HEK293 (cell line): ENCODE data around the gene LYL1.

Experiments used
- CTCF ChIA-PET: fragments of 350-600 bp; formaldehyde crosslinking; extraction: SDS; loops from one replicate; lab custom pipeline; 2021; ENCODE audit warnings: antibody characterized with exemption; lab: Yijun Ruan, JAX
- POLR2A ChIA-PET: fragments of 300-600 bp; formaldehyde crosslinking; extraction: SDS; loops from one replicate; lab custom pipeline; 2020; ENCODE audit warnings: antibody characterized with exemption, inconsistent platforms; lab: Yijun Ruan, JAX
- H3K27ac ChIP-seq: fragments of 200-500 bp; sonication (Bioruptor generic); 2 replicates; pipeline ENCODE4 v1.5.1; 2014; ENCODE audit warnings: low read depth, low read length, control low read depth, inconsistent platforms; ENCODE audit errors: extremely low read depth
- H3K36me3 ChIP-seq, 2 experiments: fragments of 200-500 bp in 1 of 2; sonication (Bioruptor generic) in 1 of 2; 1 replicate in 1 of 2; 2 replicates in 1 of 2; pipeline ENCODE4 v1.5.1; 2014 to 2017; ENCODE audit warnings: inconsistent platforms in 2 of 2, low read length in 2 of 2; ENCODE audit not compliant: control insufficient read depth in 2 of 2, insufficient read depth in 1 of 2
- H3K4me1 ChIP-seq: fragments of 200-500 bp; sonication (Bioruptor generic); 2 replicates; pipeline ENCODE4 v1.5.1; 2014; ENCODE audit warnings: mild to moderate bottlenecking, low read length, inconsistent platforms; ENCODE audit not compliant: control insufficient read depth, insufficient read depth
- H3K4me3 ChIP-seq: 2 replicates; pipeline ENCODE4 v1.5.1; 2011; ENCODE audit warnings: low read depth, mild to moderate bottlenecking, control low read depth, low read length, moderate library complexity
- H3K9me3 ChIP-seq: fragments of 200-500 bp; sonication (Bioruptor generic); 2 replicates; pipeline ENCODE4 v1.5.1; 2014; ENCODE audit warnings: low read depth, low read length, inconsistent platforms; ENCODE audit not compliant: control insufficient read depth, insufficient read depth
- GLI4 ChIP-seq: fragments of 450-650 bp; formaldehyde crosslinking; IDR thresholded peaks from 2 replicates; pipeline ENCODE4 v1.5.1; 2016; ENCODE audit warnings: missing biosample characterization, missing genetic modification characterization
- KLF1 ChIP-seq: fragments of 450-650 bp; formaldehyde crosslinking; IDR thresholded peaks from 2 replicates; pipeline ENCODE4 v1.5.1; 2016; ENCODE audit warnings: missing biosample characterization, missing genetic modification characterization
- KLF17 ChIP-seq: fragments of 450-650 bp; formaldehyde crosslinking; IDR thresholded peaks from 2 replicates; pipeline ENCODE4 v1.5.1; 2016; ENCODE audit warnings: missing biosample characterization, missing genetic modification characterization
- MEIS1 ChIP-seq: sonication (generic); formaldehyde crosslinking; IDR thresholded peaks from 2 replicates; pipeline ENCODE4 v1.8.1; 2022; ENCODE audit warnings: missing genetic modification reagents, mild to moderate bottlenecking, borderline replicate concordance
- OSR2 ChIP-seq: fragments of 450-650 bp; formaldehyde crosslinking; IDR thresholded peaks from 2 replicates; pipeline ENCODE4 v1.5.1; 2016; ENCODE audit warnings: missing biosample characterization, missing genetic modification characterization
- SALL2 ChIP-seq: fragments of 450-650 bp; formaldehyde crosslinking; IDR thresholded peaks from 2 replicates; pipeline ENCODE4 v1.5.0; 2017; ENCODE audit warnings: missing biosample characterization, mild to moderate bottlenecking, missing genetic modification characterization, borderline replicate concordance
- TCF7L2 ChIP-seq: IDR thresholded peaks from 2 replicates; pipeline ENCODE4 v1.6.1; 2011; ENCODE audit warnings: low read depth, mild to moderate bottlenecking, inconsistent platforms, low read length, moderate library complexity, borderline replicate concordance
- ZBTB10 ChIP-seq: fragments of 450-650 bp; formaldehyde crosslinking; IDR thresholded peaks from 2 replicates; pipeline ENCODE4 v1.5.1; 2016; ENCODE audit warnings: missing biosample characterization, missing genetic modification characterization
- ZBTB8A ChIP-seq: fragments of 450-650 bp; formaldehyde crosslinking; IDR thresholded peaks from 2 replicates; pipeline ENCODE4 v1.5.1; 2016; ENCODE audit warnings: missing biosample characterization, missing genetic modification characterization
- ZIC2 ChIP-seq: fragments of 450-650 bp; formaldehyde crosslinking; IDR thresholded peaks from 2 replicates; pipeline ENCODE4 v1.5.1; 2016; ENCODE audit warnings: missing biosample characterization, missing genetic modification characterization
- ZNF155 ChIP-seq: fragments of 450-650 bp; formaldehyde crosslinking; IDR thresholded peaks from 2 replicates; pipeline ENCODE4 v1.5.1; 2016; ENCODE audit warnings: missing biosample characterization, missing genetic modification characterization
- ZNF221 ChIP-seq: fragments of 450-650 bp; formaldehyde crosslinking; IDR thresholded peaks from 2 replicates; pipeline ENCODE4 v1.5.1; 2017; ENCODE audit warnings: missing biosample characterization, missing genetic modification characterization, borderline replicate concordance
- ZNF223 ChIP-seq: fragments of 450-650 bp; formaldehyde crosslinking; IDR thresholded peaks from 2 replicates; pipeline ENCODE4 v1.5.1; 2016; ENCODE audit warnings: missing biosample characterization, missing genetic modification characterization
- ZNF416 ChIP-seq: fragments of 450-650 bp; formaldehyde crosslinking; IDR thresholded peaks from 2 replicates; pipeline ENCODE4 v1.5.1; 2016; ENCODE audit warnings: missing biosample characterization, missing genetic modification characterization
- ZNF549 ChIP-seq: fragments of 450-650 bp; IDR thresholded peaks from 2 replicates; pipeline ENCODE4 v1.5.1; 2018; ENCODE audit warnings: missing biosample characterization, missing genetic modification characterization, mild to moderate bottlenecking, inconsistent platforms, moderate library complexity
- ZNF585B ChIP-seq: fragments of 450-650 bp; formaldehyde crosslinking; IDR thresholded peaks from 2 replicates; pipeline ENCODE4 v1.5.1; 2016; ENCODE audit warnings: missing biosample characterization, missing genetic modification characterization
- ZNF600 ChIP-seq: fragments of 450-650 bp; formaldehyde crosslinking; IDR thresholded peaks from 2 replicates; pipeline ENCODE4 v1.5.1; 2016; ENCODE audit warnings: missing biosample characterization, missing genetic modification characterization
- ZNF624 ChIP-seq: fragments of 450-650 bp; formaldehyde crosslinking; IDR thresholded peaks from 2 replicates; pipeline ENCODE4 v1.5.1; 2017; ENCODE audit warnings: missing biosample characterization, missing genetic modification characterization
- ZNF654 ChIP-seq: fragments of 450-650 bp; formaldehyde crosslinking; IDR thresholded peaks from 2 replicates; pipeline ENCODE4 v1.5.1; 2016; ENCODE audit warnings: low read depth, missing biosample characterization, missing genetic modification characterization
- ZNF658 ChIP-seq: fragments of 450-650 bp; formaldehyde crosslinking; IDR thresholded peaks from 2 replicates; pipeline ENCODE4; 2016; ENCODE audit warnings: missing biosample characterization, missing genetic modification characterization
- ZNF660 ChIP-seq: fragments of 450-650 bp; IDR thresholded peaks from 2 replicates; pipeline ENCODE4 v1.5.1; 2018; ENCODE audit warnings: missing biosample characterization, mild to moderate bottlenecking, missing genetic modification characterization
- ZNF677 ChIP-seq: fragments of 450-650 bp; IDR thresholded peaks from 2 replicates; pipeline ENCODE4 v1.5.0; 2018; ENCODE audit warnings: missing biosample characterization, mild to moderate bottlenecking, missing genetic modification characterization, moderate library complexity
- ZNF777 ChIP-seq: fragments of 450-650 bp; formaldehyde crosslinking; IDR thresholded peaks from 2 replicates; pipeline ENCODE4 v1.5.1; 2017; ENCODE audit warnings: missing biosample characterization, missing genetic modification characterization, borderline replicate concordance
- ZNF785 ChIP-seq: fragments of 450-650 bp; formaldehyde crosslinking; IDR thresholded peaks from 2 replicates; pipeline ENCODE4 v1.5.1; 2016; ENCODE audit warnings: missing biosample characterization, missing genetic modification characterization
- ZNF830 ChIP-seq: fragments of 450-650 bp; IDR thresholded peaks from 2 replicates; pipeline ENCODE4 v1.5.0; 2018; ENCODE audit warnings: missing biosample characterization, missing genetic modification characterization, low read depth, mild to moderate bottlenecking, moderate library complexity
- ZNF843 ChIP-seq: fragments of 450-650 bp; formaldehyde crosslinking; IDR thresholded peaks from 2 replicates; pipeline ENCODE4 v1.5.1; 2016; ENCODE audit warnings: missing biosample characterization, missing genetic modification characterization

LYL1 gene

GRCh38 chr19:13083627-13084026 lies 19.0 kb downstream of the LYL1 start:
- ChIA-PET POLR2A (no interaction called here), CTCF (interaction anchor here (1.7 to 5.9 kb wide), 4 partner anchors 10 to 118 kb away, joined by 6 to 41 read pairs (median 10); no protein-coding TSS in a partner anchor)
- H3K27ac ChIP-seq, result no peak overlapping the region
- no peaks in the 10 kb centered on the region; a peak in 1 of 3 replicates for H3K36me3 ChIP-seq
- H3K4me3 ChIP-seq, result no peak overlapping the region
- no peaks in the 10 kb centered on the region for H3K9me3 ChIP-seq
- TF ChIP-seq ZNF221 (tag by site-specific recombination) (no peak), ZNF777 (no peak), ZNF660 (tag by site-specific recombination) (no peak), ZNF600 (tag by site-specific recombination) (0 out of 2 replicates have a peak, but pooled peaks have one; percentile 15), KLF17 (peak; percentile 41; the same call in 1 of the 2 replicates), ZNF785 (no peak), ZNF585B (tag by site-specific recombination) (no peak), TCF7L2 (no peak), ZIC2 (tag by site-specific recombination) (peak; percentile 59), ZNF830 (tag by site-specific recombination) (no peak), SALL2 (tag by site-specific recombination) (no peak), KLF1 (tag by site-specific recombination) (peak; percentile 65)
- peaks cover 12% of the 10 kb centered on the region for H3K4me1 ChIP-seq

GRCh38 chr19:13083008-13083404 lies 19.7 kb downstream of the LYL1 start:
- Histone ChIP-seq H3K36me3 (no peaks in the 10 kb centered on the region; a peak in 1 of 3 replicates), H3K4me1 (peaks cover 14% of the 10 kb centered on the region), H3K27ac (no peak overlapping the region), H3K4me3 (no peak overlapping the region), H3K9me3 (no peaks in the 10 kb centered on the region)
- CTCF ChIA-PET, result interaction anchor here (0.6 to 5.9 kb wide), 6 partner anchors 11 to 118 kb away, joined by 3 to 41 read pairs (median 8); no protein-coding TSS in a partner anchor
- POLR2A ChIA-PET, result no interaction called here
- TF ChIP-seq KLF1 (tag by site-specific recombination) (no peak), MEIS1 (CRISPR knock-in tag) (no peak), ZNF549 (tag by site-specific recombination) (no peak), ZNF155 (tag by site-specific recombination) (no peak), GLI4 (tag by site-specific recombination) (no peak), ZNF658 (tag by site-specific recombination) (no peak)

GRCh38 chr19:13082192-13083007 lies 20.3 kb downstream of the LYL1 start:
- Histone ChIP-seq H3K36me3 (no peaks in the 10 kb centered on the region; a peak in 1 of 3 replicates), H3K9me3 (no peaks in the 10 kb centered on the region), H3K27ac (no peak overlapping the region), H3K4me1 (peaks cover 14% of the 10 kb centered on the region), H3K4me3 (no peak overlapping the region)
- ChIA-PET CTCF (interaction anchor here (0.5 to 5.9 kb wide), 8 partner anchors 9 to 117 kb away, joined by 3 to 41 read pairs (median 6); no protein-coding TSS in a partner anchor), POLR2A (interaction anchor here (0.6 kb wide), 1 partner anchor 252 kb away, joined by 3 read pairs; no protein-coding TSS in a partner anchor)
- TF ChIP-seq ZNF600 (tag by site-specific recombination) (peak; percentile 71; the same call in 1 of the 2 replicates), ZBTB8A (tag by site-specific recombination) (no peak), ZNF416 (tag by site-specific recombination) (no peak), ZNF677 (tag by site-specific recombination) (no peak), ZNF654 (no peak), OSR2 (tag by site-specific recombination) (peak; percentile 86), ZBTB10 (tag by site-specific recombination) (no peak), ZNF624 (tag by site-specific recombination) (no peak), ZNF223 (no peak), ZNF843 (tag by site-specific recombination) (no peak)
